ENCODE measurements around the gene MTX1.
A peak's percentile ranks its signal among the peaks of the same experiment; 100 is the strongest.

Gene MTX1

GRCh38 chr1:155174324-155175280 is 33.9 kb upstream of the MTX1 start:
- DNase-seq: peak; percentile 84

- DNase-seq: no peak
These were observed 33.1 kb upstream of the MTX1 start for GRCh38 chr1:155175281-155175926.

GRCh38 chr1:155175927-155176371 is 32.5 kb upstream of the MTX1 start:
- no peak for DNase-seq

- peak; percentile 59 for DNase-seq
These were observed 31.9 kb upstream of the MTX1 start for GRCh38 chr1:155176544-155177071.

- no peak for DNase-seq
These were observed 31.1 kb upstream of the MTX1 start for GRCh38 chr1:155177192-155177917.

- DNase-seq: no peak
These were observed 30.6 kb upstream of the MTX1 start for GRCh38 chr1:155177918-155178281.

- no peak for DNase-seq
These were observed 29.9 kb upstream of the MTX1 start for GRCh38 chr1:155178441-155179111.

GRCh38 chr1:155179112-155180031 is 29.1 kb upstream of the MTX1 start:
- no peak for DNase-seq

- no peak for DNase-seq
These were observed 27.0 kb upstream of the MTX1 start for GRCh38 chr1:155181371-155182051.

GRCh38 chr1:155182052-155182550 is 26.4 kb upstream of the MTX1 start:
- DNase-seq: no peak

GRCh38 chr1:155183775-155184221 is 24.7 kb upstream of the MTX1 start:
- DNase-seq: no peak

- DNase-seq: no peak
These were observed 24.1 kb upstream of the MTX1 start for GRCh38 chr1:155184351-155184811.

- DNase-seq: no peak
These were observed 23.4 kb upstream of the MTX1 start for GRCh38 chr1:155184835-155185782.

- DNase-seq: no peak
These were observed 22.8 kb upstream of the MTX1 start for GRCh38 chr1:155185783-155186066.

GRCh38 chr1:155186067-155186793 is 22.3 kb upstream of the MTX1 start:
- no peak for DNase-seq

GRCh38 chr1:155186794-155187455 is 21.6 kb upstream of the MTX1 start:
- DNase-seq: no peak

GRCh38 chr1:155187456-155187891 is 21.0 kb upstream of the MTX1 start:
- DNase-seq: no peak

GRCh38 chr1:155188268-155188667 is 20.2 kb upstream of the MTX1 start:
- no peak for DNase-seq

Data from NCI-H2081 treated with DMSO at 0.1 percent for 48 hours (cell line).